K562 (cell line): ENCODE data around the gene TRIM44. TPM values are rescaled to one million over a fixed set of nuclear protein-coding genes. Genes with fewer than 3 reads are reported as not detected.
A peak's percentile ranks its signal among the peaks of the same experiment; 100 is the strongest.

ENCODE experiments used
- CREB1 ChIP-seq, 2 experiments: sonication (generic) in 1 of 2; formaldehyde crosslinking in 1 of 2; IDR thresholded peaks; 2 replicates each; pipeline versions ENCODE4 v1.6.1 to v1.8.0; 2012 to 2022; ENCODE audit warnings: inconsistent platforms in 1 of 2, mild to moderate bottlenecking in 1 of 2, missing genetic modification reagents in 1 of 2, moderate library complexity in 1 of 2
- CREM ChIP-seq: IDR thresholded peaks from 2 replicates; pipeline ENCODE4 v1.6.1; 2014; ENCODE audit warnings: antibody characterized with exemption, low read depth
- PHF8 ChIP-seq: fragments of 200-600 bp; sonication (generic); IDR thresholded peaks from 2 replicates; pipeline ENCODE4 v1.6.1; 2012; ENCODE audit warnings: mixed run types, mild to moderate bottlenecking, inconsistent platforms, low read length, moderate library complexity, borderline replicate concordance
- POLR2A ChIP-seq: fragments of 450-650 bp; conservative IDR thresholded peaks from 2 replicates; pipeline ENCODE4 v1.6.1; 2016
- RNF2 ChIP-seq: sonication (generic); IDR thresholded peaks from 2 replicates; pipeline ENCODE4 v1.6.1; 2016
- SREBF2 ChIP-seq: sonication (generic); formaldehyde crosslinking; IDR thresholded peaks from 2 replicates; pipeline ENCODE4 v1.4.0; 2020; ENCODE audit warnings: mild to moderate bottlenecking, missing genetic modification reagents
- TEAD1 ChIP-seq, 2 experiments: fragments of 450-650 bp in 1 of 2; sonication (generic) in 1 of 2; formaldehyde crosslinking; IDR thresholded peaks; 2 replicates each; pipeline versions ENCODE4 v1.4.0 to v1.8.0; 2020 to 2022; ENCODE audit warnings: mild to moderate bottlenecking in 2 of 2, missing genetic modification reagents in 1 of 2
- TFE3 ChIP-seq: fragments of 450-650 bp; formaldehyde crosslinking; IDR thresholded peaks from 2 replicates; pipeline ENCODE4 v1.4.0; 2020; ENCODE audit warnings: mild to moderate bottlenecking, mixed read lengths
- ZFX ChIP-seq: sonication (generic); formaldehyde crosslinking; IDR thresholded peaks from 2 replicates; pipeline ENCODE4 v1.8.0; 2022; ENCODE audit warnings: mild to moderate bottlenecking, missing genetic modification reagents, moderate library complexity
- ZNF175 ChIP-seq: fragments of 200-800 bp; sonication (Bioruptor generic); IDR thresholded peaks from 2 replicates; pipeline ENCODE4 v1.6.1; 2016; ENCODE audit warnings: low read depth, mild to moderate bottlenecking, missing genetic modification characterization, missing compliant biosample characterization
- ZNF318 ChIP-seq, 2 experiments: fragments of 450-650 bp; IDR thresholded peaks; 2 replicates each; pipeline ENCODE4 v1.6.1; 2016; ENCODE audit warnings: mild to moderate bottlenecking in 2 of 2, borderline replicate concordance in 1 of 2, low read depth in 1 of 2, moderate library complexity in 1 of 2
- ZNF592 ChIP-seq: fragments of 450-650 bp; IDR thresholded peaks from 2 replicates; pipeline ENCODE4 v1.6.1; 2017; ENCODE audit warnings: antibody characterized with exemption, mild to moderate bottlenecking
- polyA plus RNA-seq, 8 experiments: library from polyadenylated mRNA; depleted of rRNA in 4 of 8; stranded (reverse) in 5 of 8; unstranded in 3 of 8; fragments of >200 nt; fragmentation: Nextera tagmentation in 2 of 8; fragmentation: Illumina TruSeq in 1 of 8; extraction: Ambion mirVana in 2 of 8; extraction: Trizol in 1 of 8; gene quantifications; 2 replicates each; pipeline versions ENCODE4 v1.2.1 to v1.2.3, GENCODE V29; 2011 to 2014; ENCODE audit warnings: inconsistent platforms in 1 of 8, missing spikeins in 1 of 8
- total RNA-seq, 7 experiments: library from RNA; depleted of rRNA in 6 of 7; stranded (reverse); fragments of >200 nt in 6 of 7; fragmentation: Illumina TruSeq in 2 of 7; extraction: Trizol in 2 of 7; gene quantifications; 2 replicates each; pipeline versions ENCODE4 v1.2.1 to v1.2.3, GENCODE V29; 2011 to 2021; ENCODE audit warnings: low replicate concordance in 1 of 7

TRIM44 gene
- total and polyA plus RNA-seq, 9 of the 15 experiments (the other 6 are each of a cell fraction or from before 2014, with no cell fraction given): 8.3 to 105 (median 37.2) TPM

GRCh38 chr11:35662649-35663407 is at the start of gene TRIM44 (continued):
- TF ChIP-seq CREM (peak; percentile 87), PHF8 (peak; percentile 93; the same call in 1 of the 2 replicates), RNF2 (peak; percentile 97), ZNF318 (IDR thresholded peaks at IDR 0.05; ENCODE audit: borderline replicate concordance in 1 of 2, low read depth in 1 of 2) (no peak), POLR2A (peak; percentile 75), ZFX (CRISPR knock-in tag) (peak; percentile 98), SREBF2 (CRISPR knock-in tag) (peak; percentile 86; the same call in 1 of the 2 replicates), ZNF592 (peak; percentile 94), TEAD1 (CRISPR knock-in tag; IDR thresholded peaks at IDR 0.05) (peak; percentile 77 to 96; a peak in 3 of 4 replicates), TFE3 (no peak), CREB1 (IDR thresholded peaks at IDR 0.05) (peak; percentile 76), CREB1 (CRISPR knock-in tag; IDR thresholded peaks at IDR 0.05) (peak; percentile 89), ZNF175 (no peak)
